Neuronal stem cell (in vitro differentiated cells): Measurements from ENCODE around the gene AGXT2.

Source experiments
- DNase-seq: peaks from one replicate; pipeline ENCODE4 v3.0.0-alpha.2; 2013; ENCODE audit warnings: low spot score
- H2AFZ ChIP-seq: one replicate; pipeline ENCODE4 v1.6.1; 2013; ENCODE audit warnings: mild to moderate bottlenecking, low read length, inconsistent platforms
- H2AK5ac ChIP-seq: 2 replicates; pipeline ENCODE4 v1.6.1; 2013; ENCODE audit warnings: low read depth, mild to moderate bottlenecking, inconsistent platforms, low read length, moderate library complexity, mixed read lengths
- H2BK120ac ChIP-seq: 2 replicates; pipeline ENCODE4 v1.6.1; 2013; ENCODE audit warnings: low read depth, mild to moderate bottlenecking, inconsistent platforms, low read length, moderate library complexity, mixed read lengths
- H2BK12ac ChIP-seq: one replicate; pipeline ENCODE4 v1.6.1; 2013; ENCODE audit warnings: low read length, inconsistent platforms
- H2BK15ac ChIP-seq: 2 replicates; pipeline ENCODE4 v1.6.1; 2013; ENCODE audit warnings: mild to moderate bottlenecking, low read length, inconsistent platforms, mixed read lengths
- H2BK5ac ChIP-seq: one replicate; pipeline ENCODE4 v1.6.1; 2013; ENCODE audit warnings: inconsistent platforms, mild to moderate bottlenecking, low read length, moderate library complexity
- H3K14ac ChIP-seq: one replicate; pipeline ENCODE4 v1.6.1; 2013; ENCODE audit warnings: low read length, inconsistent platforms
- H3K18ac ChIP-seq: 2 replicates; pipeline ENCODE4 v1.6.1; 2013; ENCODE audit warnings: low read length, inconsistent platforms
- H3K23ac ChIP-seq: 2 replicates; pipeline ENCODE4 v1.6.1; 2013; ENCODE audit warnings: low read depth, mild to moderate bottlenecking, mixed read lengths, low read length, inconsistent platforms; ENCODE audit not compliant: poor library complexity
- H3K27ac ChIP-seq: replicated peaks from 3 replicates; pipeline ENCODE4 v1.5.1; 2013; ENCODE audit warnings: low read length, inconsistent platforms
- H3K27me3 ChIP-seq, 3 experiments: 2 replicates each; pipeline ENCODE4 v1.6.1; 2013; ENCODE audit warnings: low read length in 3 of 3, mild to moderate bottlenecking in 2 of 3, inconsistent platforms in 1 of 3, low read depth in 1 of 3, mixed read lengths in 1 of 3, moderate library complexity in 1 of 3; ENCODE audit not compliant: control insufficient read depth in 3 of 3, insufficient read depth in 3 of 3
- H3K36me3 ChIP-seq, 2 donors: replicated peaks in 1 of 2; 2 replicates each; pipeline ENCODE4 v1.6.1; 2013; ENCODE audit warnings: low read length in 2 of 2; ENCODE audit not compliant: control insufficient read depth in 2 of 2, insufficient read depth in 2 of 2
- H3K4ac ChIP-seq: 2 replicates; pipeline ENCODE4 v1.6.1; 2013; ENCODE audit warnings: inconsistent platforms, mild to moderate bottlenecking, low read length, moderate library complexity
- H3K4me1 ChIP-seq, 2 donors: 1 replicate in 1 of 2; 2 replicates in 1 of 2; pipeline ENCODE4 v1.6.1; 2013; ENCODE audit warnings: low read length in 2 of 2, low read depth in 1 of 2; ENCODE audit not compliant: control insufficient read depth in 2 of 2, insufficient read depth in 1 of 2
- H3K4me2 ChIP-seq: one replicate; pipeline ENCODE4 v1.6.1; 2013; ENCODE audit warnings: mild to moderate bottlenecking, low read length, inconsistent platforms; ENCODE audit not compliant: insufficient read depth, poor library complexity, severe bottlenecking
- H3K4me3 ChIP-seq, 2 donors: 2 replicates each; pipeline ENCODE4 v1.5.1; 2013; ENCODE audit warnings: low read length in 2 of 2, mild to moderate bottlenecking in 2 of 2, inconsistent platforms in 1 of 2, moderate library complexity in 1 of 2
- H3K79me1 ChIP-seq: one replicate; pipeline ENCODE4 v1.6.1; 2013; ENCODE audit warnings: low read depth, mild to moderate bottlenecking, inconsistent platforms, low read length, moderate library complexity
- H3K9ac ChIP-seq: one replicate; pipeline ENCODE4 v1.6.1; 2013; ENCODE audit warnings: mild to moderate bottlenecking, low read depth, low read length, inconsistent platforms; ENCODE audit not compliant: poor library complexity
- H3K9me3 ChIP-seq, 2 donors: replicated peaks in 1 of 2; 2 replicates each; pipeline versions ENCODE3 to v1.6.1; 2013; ENCODE audit warnings: low read length in 2 of 2, mild to moderate bottlenecking in 2 of 2, inconsistent platforms in 1 of 2, low read depth in 1 of 2, mixed read lengths in 1 of 2, moderate library complexity in 1 of 2; ENCODE audit not compliant: control insufficient read depth in 2 of 2, insufficient read depth in 1 of 2
- H4K8ac ChIP-seq: one replicate; pipeline ENCODE4 v1.6.1; 2013; ENCODE audit warnings: low read depth, mild to moderate bottlenecking, inconsistent platforms, low read length, moderate library complexity
- H4K91ac ChIP-seq: one replicate; pipeline ENCODE4 v1.6.1; 2013; ENCODE audit warnings: low read length, low read depth, mild to moderate bottlenecking, inconsistent platforms; ENCODE audit not compliant: poor library complexity
- WGBS, 2 donors: extraction: QIAGEN DNeasy Blood & Tissue Kit; methylation state at CpG; one replicate each; pipeline ENCODE4 v1.1.7; 2013; ENCODE audit warnings: missing lambda C conversion rate in 2 of 2, mixed read lengths in 1 of 2; ENCODE audit not compliant: insufficient read length in 2 of 2, insufficient replicate concordance in 1 of 2; ENCODE audit errors: extremely low coverage in 2 of 2; 5-methylcytosine and 5-hydroxymethylcytosine counted together

AGXT2 gene

GRCh38 chr5:35048910-35049309 lies 1.2 kb upstream of the AGXT2 start:
- H3K27me3 ChIP-seq: peaks cover 0 to 3% (median 0%) of the 10 kb centered on the region in 3 experiments
- H2AK5ac ChIP-seq: no peak overlapping the region
- H3K23ac ChIP-seq: no peak overlapping the region
- H3K4me2 ChIP-seq: no peak overlapping the region
- WGBS, 2 donors: no CpG with 5 or more reads among the region's 1 CpG
- H2BK5ac ChIP-seq: no peak overlapping the region
- H3K14ac ChIP-seq: no peak overlapping the region
- no peaks in the 10 kb centered on the region for H3K36me3 ChIP-seq
- peaks cover 0 to 2% of the 10 kb centered on the region in 2 donors for H3K9me3 ChIP-seq
- no peak for DNase-seq
- no peak overlapping the region for H2AFZ ChIP-seq
- no peak overlapping the region for H3K9ac ChIP-seq
- no peak overlapping the region for H3K4me3 ChIP-seq
- H2BK15ac ChIP-seq: no peak overlapping the region
- no peak overlapping the region for H2BK120ac ChIP-seq
- no peak overlapping the region for H3K4ac ChIP-seq
- H3K79me1 ChIP-seq: no peaks in the 10 kb centered on the region
- H4K8ac ChIP-seq: no peak overlapping the region
- no peak overlapping the region for H2BK12ac ChIP-seq
- no peak overlapping the region for H3K27ac ChIP-seq
- no peak overlapping the region for H4K91ac ChIP-seq
- no peaks in the 10 kb centered on the region for H3K4me1 ChIP-seq
- H3K18ac ChIP-seq: no peak overlapping the region

GRCh38 chr5:35046774-35047173 lies 975 bp downstream of the AGXT2 start:
- Histone ChIP-seq H3K36me3 (no peaks in the 10 kb centered on the region), H2AK5ac (no peak overlapping the region), H3K27me3 (peaks cover 0 to 3% (median 0%) of the 10 kb centered on the region in 3 experiments), H2BK5ac (no peak overlapping the region), H4K8ac (no peak overlapping the region), H4K91ac (no peak overlapping the region), H3K23ac (no peak overlapping the region), H3K4ac (no peak overlapping the region), H2BK12ac (no peak overlapping the region), H3K4me3 (no peak overlapping the region), H3K14ac (no peak overlapping the region), H3K18ac (no peak overlapping the region), H2BK15ac (no peak overlapping the region), H3K9ac (no peak overlapping the region), H3K79me1 (no peaks in the 10 kb centered on the region), H3K4me1 (no peaks in the 10 kb centered on the region), H3K9me3 (peaks cover 0 to 2% of the 10 kb centered on the region in 2 donors), H3K4me2 (no peak overlapping the region), H3K27ac (no peak overlapping the region), H2AFZ (no peak overlapping the region), H2BK120ac (no peak overlapping the region)
- no peak for DNase-seq
- WGBS, 2 donors: no CpG with 5 or more reads among the region's 4 CpGs

GRCh38 chr5:35045280-35045679 lies 2.5 kb downstream of the AGXT2 start:
- no peaks in the 10 kb centered on the region for H3K4me1 ChIP-seq
- H3K27ac ChIP-seq: no peak overlapping the region
- no peak overlapping the region for H3K4ac ChIP-seq
- no peak overlapping the region for H3K18ac ChIP-seq
- no peak overlapping the region for H3K23ac ChIP-seq
- H4K91ac ChIP-seq: no peak overlapping the region
- WGBS, 2 donors: no CpG with 5 or more reads among the region's 1 CpG
- no peak overlapping the region for H3K4me2 ChIP-seq
- no peak overlapping the region for H2BK12ac ChIP-seq
- H3K14ac ChIP-seq: no peak overlapping the region
- H3K4me3 ChIP-seq: no peak overlapping the region
- no peak overlapping the region for H2BK120ac ChIP-seq
- no peak overlapping the region for H3K9ac ChIP-seq
- H3K79me1 ChIP-seq: no peaks in the 10 kb centered on the region
- H2AFZ ChIP-seq: no peak overlapping the region
- H2BK15ac ChIP-seq: no peak overlapping the region
- no peak overlapping the region for H2AK5ac ChIP-seq
- H3K9me3 ChIP-seq: peaks cover 0 to 2% of the 10 kb centered on the region in 2 donors
- no peak overlapping the region for H4K8ac ChIP-seq
- no peak for DNase-seq
- H2BK5ac ChIP-seq: no peak overlapping the region
- H3K27me3 ChIP-seq: no peaks in the 10 kb centered on the region
- no peaks in the 10 kb centered on the region for H3K36me3 ChIP-seq

GRCh38 chr5:35044649-35045048 lies 3.1 kb downstream of the AGXT2 start:
- Histone ChIP-seq H2BK15ac (no peak overlapping the region), H3K79me1 (no peaks in the 10 kb centered on the region), H3K36me3 (no peaks in the 10 kb centered on the region), H3K18ac (peak overlapping the region; percentile 35), H4K8ac (no peak overlapping the region), H3K9me3 (peaks cover 0 to 2% of the 10 kb centered on the region in 2 donors), H3K4me1 (no peaks in the 10 kb centered on the region), H3K9ac (no peak overlapping the region), H3K27ac (no peak overlapping the region), H3K23ac (no peak overlapping the region), H3K4me3 (no peak overlapping the region), H2AFZ (no peak overlapping the region), H2BK5ac (no peak overlapping the region), H2BK12ac (no peak overlapping the region), H2BK120ac (no peak overlapping the region), H3K4ac (no peak overlapping the region), H2AK5ac (no peak overlapping the region), H3K14ac (no peak overlapping the region), H3K4me2 (no peak overlapping the region), H4K91ac (no peak overlapping the region), H3K27me3 (no peaks in the 10 kb centered on the region)
- no peak for DNase-seq
- no CpG with 5 or more reads among the region's 4 CpGs for WGBS, 2 donors
